HTR-8/SVneo (cell line): Measurements from ENCODE around the gene CHD2.

ENCODE experiments used
- DNase-seq: peaks from one replicate; pipeline ENCODE4 v3.0.0; 2011; ENCODE audit warnings: low spot score, mixed read lengths; ENCODE audit not compliant: insufficient read length
- FAIRE-seq: peaks from 2 replicates; lab custom pipeline; 2011; peaks lifted over from hg19 to GRCh38; lab: Jason Lieb, UNC

Gene CHD2

DNA sequence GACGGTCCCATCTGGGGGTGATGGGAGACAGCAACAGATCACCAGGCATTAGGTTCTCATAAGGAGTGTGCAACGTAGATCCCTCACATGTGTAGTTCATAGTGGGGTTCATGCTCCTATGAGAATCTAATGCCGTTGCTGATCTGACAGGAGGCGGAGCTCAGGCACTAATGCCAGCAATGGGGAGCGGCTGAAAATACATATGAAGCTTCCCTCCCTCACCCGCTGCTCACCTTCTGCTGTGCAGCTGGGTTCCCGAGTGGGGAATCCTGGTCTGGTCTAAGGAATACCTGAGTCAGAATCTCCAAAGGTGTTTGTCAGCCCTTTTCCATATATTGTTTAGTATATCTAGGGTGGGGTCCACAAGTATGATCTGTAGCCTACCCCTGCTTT is 52.3 kb downstream of the CHD2 start:
- FAIRE-seq (no peak), DNase-seq (no peak)

GRCh38 chr15:92953566-92953965 is 53.4 kb downstream of the CHD2 start:
- DNase-seq (no peak), FAIRE-seq (no peak)

DNA sequence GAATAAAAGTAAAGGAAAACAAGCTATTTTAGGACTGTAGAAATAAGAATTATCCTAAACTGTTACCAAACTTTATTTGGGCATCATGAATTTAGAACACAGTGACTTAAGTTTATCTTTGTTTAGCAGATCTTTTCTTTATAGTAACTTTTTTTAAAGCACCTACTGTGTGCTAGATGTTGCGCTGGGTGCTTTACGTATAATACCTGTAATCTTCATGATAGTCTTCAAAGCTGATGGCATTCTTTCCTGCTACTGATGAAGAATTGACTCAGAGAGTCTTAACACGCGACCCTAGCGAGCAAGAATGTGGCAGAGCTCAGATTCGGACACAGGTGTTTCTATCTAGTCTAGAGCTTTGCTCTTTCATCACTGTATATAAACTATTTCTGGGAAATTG is 53.9 kb downstream of the CHD2 start:
- no peak for FAIRE-seq
- DNase-seq: no peak

- FAIRE-seq: no peak
- no peak for DNase-seq
Measured at GRCh38 chr15:92954578-92954977, 54.5 kb downstream of the CHD2 start.

DNA sequence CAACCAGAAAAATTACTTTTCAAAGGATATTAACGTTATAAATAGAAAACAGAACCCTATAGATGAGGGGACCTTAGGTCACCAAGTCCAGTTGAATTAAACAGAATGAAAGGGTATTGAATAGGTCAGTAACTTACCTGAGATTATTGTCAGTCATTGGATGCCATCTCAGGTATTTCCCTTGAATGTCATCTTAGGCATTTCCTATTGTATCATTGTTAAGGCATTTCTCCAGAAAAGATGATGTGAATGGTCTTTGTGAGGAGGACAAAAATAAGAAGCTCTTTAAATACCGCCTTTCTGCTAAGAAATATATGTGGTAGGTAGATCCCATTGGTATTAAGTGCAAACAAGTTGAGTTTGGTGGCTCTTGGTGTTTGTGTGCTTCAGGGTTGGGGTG is 55.6 kb downstream of the CHD2 start:
- DNase-seq (no peak), FAIRE-seq (no peak)

- no peak for FAIRE-seq
Measured at GRCh38 chr15:92958105-92958504, 58.0 kb downstream of the CHD2 start.

DNA sequence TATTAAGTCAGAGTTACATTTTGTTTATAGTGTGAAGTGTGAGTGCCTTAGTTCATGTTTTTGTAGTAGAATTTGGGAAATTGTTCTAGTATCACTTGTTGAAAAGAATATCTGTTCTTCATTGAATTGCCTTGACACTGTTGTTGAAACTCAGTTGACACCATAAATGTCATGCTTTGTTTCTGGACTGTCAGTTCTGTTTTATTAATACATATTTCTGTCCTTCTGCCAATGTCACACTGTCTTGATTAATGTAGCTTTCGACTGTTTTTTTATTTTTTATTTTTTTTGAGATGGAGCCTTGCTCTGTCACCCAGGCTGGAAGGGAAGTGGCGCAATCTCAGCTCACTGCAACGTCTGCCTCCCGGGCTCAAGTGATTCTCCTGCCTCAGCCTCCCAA is 59.1 kb downstream of the CHD2 start:
- DNase-seq: no peak
- no peak for FAIRE-seq

More at GRCh38 chr15:92958105-92958504, 58.0 kb downstream of the CHD2 start:
- no peak for DNase-seq

- no peak for FAIRE-seq
- no peak for DNase-seq
Measured at GRCh38 chr15:92960996-92961681, 61.0 kb downstream of the CHD2 start.

DNA sequence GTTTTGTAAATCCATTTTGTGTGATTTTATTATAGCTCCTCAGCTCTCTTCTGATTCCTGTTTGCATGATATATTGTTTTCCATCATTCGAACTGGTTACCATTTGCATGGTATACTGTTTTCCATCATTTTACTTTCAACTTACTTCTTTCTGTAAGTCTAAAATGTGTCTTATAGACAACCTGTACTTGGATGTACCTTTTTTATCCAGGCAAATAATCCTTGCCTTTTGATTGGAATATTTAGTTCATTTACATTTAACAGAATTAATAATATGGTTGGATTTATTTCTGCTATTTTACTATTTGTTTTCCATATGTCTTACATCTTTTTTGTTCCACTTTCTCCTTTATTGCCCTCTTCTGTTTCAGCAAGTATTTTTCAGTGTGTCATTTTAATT is 62.8 kb downstream of the CHD2 start:
- FAIRE-seq (no peak), DNase-seq (no peak)

GRCh38 chr15:92963794-92964193 is 63.7 kb downstream of the CHD2 start:
- no peak for DNase-seq
- FAIRE-seq: no peak

DNA sequence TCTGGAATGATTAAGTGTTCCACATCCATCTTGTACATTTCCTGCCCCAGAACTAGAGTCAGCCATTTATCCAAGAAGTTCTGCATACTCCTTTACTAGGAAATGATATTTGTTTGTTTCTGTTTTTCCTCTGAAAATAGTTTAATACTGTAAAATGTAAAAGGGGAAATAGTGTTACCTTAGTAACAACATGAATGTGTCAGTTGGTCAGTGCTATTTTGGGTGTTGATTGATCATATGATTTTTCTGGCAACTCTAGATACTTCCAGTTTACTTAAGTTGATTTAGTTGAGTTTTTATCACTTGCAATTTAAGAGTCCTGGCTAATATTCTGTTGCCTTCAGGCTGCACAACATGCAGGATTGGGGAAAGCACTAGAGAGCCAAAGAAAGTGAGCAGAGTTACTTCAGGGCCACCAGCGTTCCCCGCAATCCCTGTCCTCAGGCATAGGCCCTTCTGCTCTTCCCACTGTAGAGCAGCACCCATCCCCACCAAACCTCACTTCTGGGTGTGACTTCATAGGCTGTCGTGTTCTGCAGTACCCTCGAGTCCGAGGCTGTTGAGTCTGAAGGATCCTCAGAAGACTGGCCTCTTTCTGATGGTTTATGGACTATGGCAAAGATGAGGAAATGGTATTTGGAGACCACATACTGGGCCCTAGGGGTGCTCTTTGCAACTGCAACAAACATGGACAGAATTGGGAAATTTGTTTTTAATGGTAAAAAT is 69.0 kb downstream of the CHD2 start:
- FAIRE-seq: no peak
- DNase-seq: no peak

DNA sequence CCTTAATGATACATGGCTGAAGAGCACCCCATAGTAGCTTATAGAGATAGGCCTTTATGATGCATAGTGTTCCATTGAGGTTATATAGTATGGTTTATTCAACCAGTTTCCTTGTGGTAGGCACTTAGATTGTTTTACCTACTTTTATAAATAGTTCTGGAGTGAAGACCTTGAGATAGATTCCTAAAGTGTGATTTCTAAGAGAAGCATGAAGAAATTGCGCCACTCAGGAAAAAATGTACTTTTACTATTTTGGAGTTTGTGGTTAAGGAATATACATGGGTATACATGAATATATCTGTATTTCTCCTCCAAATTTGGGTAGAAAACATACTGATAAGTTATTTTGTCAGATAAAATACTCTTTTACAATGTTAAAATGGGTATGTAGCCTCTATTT is 70.5 kb downstream of the CHD2 start:
- DNase-seq (no peak), FAIRE-seq (no peak)

DNA sequence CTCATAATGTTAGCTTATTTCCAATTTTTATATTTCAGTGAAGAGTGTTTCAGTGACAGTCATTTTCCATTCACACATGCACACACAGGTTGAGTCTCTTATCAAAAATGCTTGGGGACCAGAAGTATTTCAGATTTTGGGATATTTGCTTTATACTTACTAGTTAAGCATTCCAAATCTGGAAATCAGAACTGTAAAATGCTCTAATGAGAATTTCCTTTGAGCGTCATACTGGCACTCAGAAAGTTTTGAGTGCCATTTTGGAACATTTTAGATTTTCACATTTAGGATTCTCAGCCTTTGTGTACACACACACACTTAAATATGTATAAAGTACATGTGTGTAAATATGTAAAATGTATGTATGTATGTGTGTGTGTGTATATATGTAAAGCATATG is 71.0 kb downstream of the CHD2 start:
- FAIRE-seq (no peak), DNase-seq (no peak)

DNA sequence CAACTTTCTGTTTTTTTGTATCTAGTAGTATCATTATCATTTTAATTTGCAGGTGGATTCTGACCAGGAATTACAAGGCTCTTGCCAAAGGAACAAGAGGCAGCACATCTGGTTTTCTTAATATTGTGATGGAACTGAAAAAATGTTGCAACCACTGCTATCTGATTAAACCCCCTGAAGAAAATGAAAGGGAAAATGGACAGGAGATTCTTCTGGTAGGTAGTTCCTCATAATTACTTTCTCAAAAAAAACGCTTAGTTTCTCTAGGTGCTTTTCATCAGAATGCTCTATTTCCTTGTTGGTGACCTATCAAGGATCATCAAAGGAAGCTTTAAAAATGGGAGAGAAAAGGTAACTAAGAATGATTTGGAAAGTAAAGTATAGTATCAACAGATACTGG is 71.6 kb downstream of the CHD2 start:
- FAIRE-seq (no peak), DNase-seq (no peak)

- no peak for FAIRE-seq
- DNase-seq: no peak
Measured at GRCh38 chr15:92974183-92974915, 74.2 kb downstream of the CHD2 start.

- DNase-seq (no peak), FAIRE-seq (no peak)
Measured at GRCh38 chr15:92979011-92979701, 79.0 kb downstream of the CHD2 start.

- DNase-seq (no peak), FAIRE-seq (no peak)
Measured at GRCh38 chr15:92981333-92981732, 81.2 kb downstream of the CHD2 start.

- FAIRE-seq (no peak), DNase-seq (no peak)
Measured at GRCh38 chr15:92984161-92984560, 84.0 kb downstream of the CHD2 start.

DNA sequence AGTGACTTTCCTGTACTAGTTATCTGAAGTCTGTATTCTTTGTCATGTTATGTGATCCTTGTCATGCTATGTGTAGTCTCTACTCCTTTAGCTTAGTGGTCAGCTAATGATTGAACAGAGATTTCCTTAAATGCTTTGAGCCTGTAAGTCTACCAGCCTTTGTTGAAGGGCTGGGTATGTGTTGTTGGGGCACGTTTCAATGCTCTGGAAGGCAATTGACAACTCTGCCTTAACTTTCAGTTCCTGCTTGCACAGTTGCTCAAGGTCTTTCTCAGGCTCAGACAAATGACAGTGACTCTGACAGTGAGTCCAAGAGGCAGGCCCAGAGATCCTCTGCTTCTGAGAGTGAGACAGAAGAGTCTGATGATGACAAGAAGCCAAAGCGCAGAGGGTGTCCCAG is 89.3 kb downstream of the CHD2 start:
- DNase-seq (no peak), FAIRE-seq (no peak)

DNA sequence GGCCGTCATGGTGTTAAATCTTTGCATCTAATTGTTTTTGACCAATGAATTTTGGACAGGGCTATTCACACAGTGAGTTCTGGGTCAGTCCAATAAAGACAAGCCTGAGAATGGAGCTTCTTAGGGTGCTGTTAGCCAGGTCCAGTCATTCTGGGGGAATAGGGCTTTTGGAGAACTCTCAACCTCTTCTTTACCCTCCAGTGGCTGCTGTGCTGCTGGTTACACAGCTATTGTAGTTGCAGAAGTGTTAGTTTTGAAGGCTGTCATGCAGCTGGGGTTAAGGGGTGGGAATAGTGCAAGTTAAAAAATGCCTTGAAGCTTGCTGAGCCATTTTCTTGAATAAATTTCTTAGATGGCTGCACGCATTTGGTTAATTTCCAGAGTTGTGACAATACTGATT is 89.9 kb downstream of the CHD2 start:
- no peak for FAIRE-seq

DNA sequence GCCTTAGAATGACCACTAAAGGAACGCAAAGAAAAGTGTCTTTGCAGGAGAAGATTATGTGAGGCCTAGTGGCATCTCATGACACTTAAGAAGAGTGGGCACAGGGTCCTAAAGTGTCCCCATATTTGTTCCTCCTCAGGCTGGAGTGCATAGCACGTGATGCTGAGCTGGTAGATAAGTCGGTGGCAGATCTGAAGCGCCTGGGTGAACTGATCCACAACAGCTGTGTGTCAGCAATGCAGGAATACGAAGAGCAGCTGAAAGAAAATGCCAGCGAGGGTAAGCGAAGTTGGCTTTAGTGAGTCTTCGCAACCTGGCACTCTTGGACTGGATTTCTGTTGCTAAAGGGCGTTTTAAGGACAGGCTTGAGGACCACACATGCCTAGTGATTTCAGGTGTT is 92.6 kb downstream of the CHD2 start:
- no peak for FAIRE-seq

More for the DNA sequence above, 89.9 kb downstream of the CHD2 start:
- no peak for DNase-seq

More for the DNA sequence above, 92.6 kb downstream of the CHD2 start:
- no peak for DNase-seq
